ENCODE measurements around the gene RPH3AL. TPM values are rescaled to one million over a fixed set of nuclear protein-coding genes. Genes with fewer than 3 reads are reported as not detected.

The RPH3AL gene
- total and polyA plus RNA-seq, 9 donors = 5.8 to 43.8 (median 21.0) TPM

DNA sequence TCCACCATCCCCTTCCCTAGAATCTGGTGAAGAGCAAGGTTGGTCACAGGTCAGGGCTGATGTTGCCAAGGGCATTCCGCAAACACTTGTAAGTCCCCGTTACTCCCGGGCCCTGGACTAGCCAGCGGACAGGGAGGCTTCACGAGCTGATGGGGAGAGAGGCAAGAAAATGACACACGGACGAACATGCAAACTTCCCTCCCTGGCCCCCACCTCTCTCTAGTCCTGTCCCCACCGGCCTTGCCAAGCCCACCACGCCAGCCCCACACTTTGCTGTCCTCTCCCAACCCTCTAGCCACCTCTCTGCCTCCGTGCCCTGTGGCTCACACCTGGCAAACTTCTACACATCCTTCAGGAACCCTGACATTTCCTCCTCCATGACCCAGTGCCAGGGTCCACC is 54.8 kb downstream of the RPH3AL start:
- H3K36me3 ChIP-seq = no peaks in the 10 kb centered on the region
- no peaks in the 10 kb centered on the region for H3K9me3 ChIP-seq
- H3K4me1 ChIP-seq (ENCODE audit: insufficient read depth) = peaks cover 13% of the 10 kb centered on the region
- 88 to 98% (median 89%) methylated on average over 10 of the region's 10 CpGs for WGBS, 3 donors
- DNase-seq = peak in 2 of 5 donors; percentile 30 to 40
- no peaks in the 10 kb centered on the region for H3K27me3 ChIP-seq
- no peak overlapping the region for H3K4me3 ChIP-seq
- peak overlapping the region in 1 of 2 donors; percentile 73 for H3K27ac ChIP-seq
- TF ChIP-seq EP300 (IDR thresholded peaks at IDR 0.05) = no peak
- TF ChIP-seq POLR2A (IDR thresholded peaks at IDR 0.05) = no peak
- intact Hi-C loops (cut with DNase I) = loop anchor here in 1 of 4 donors (10.0 kb wide), 1 partner anchor 63 kb away; no protein-coding TSS in a partner anchor

- Histone ChIP-seq H3K36me3 (no peaks in the 10 kb centered on the region), H3K27me3 (no peaks in the 10 kb centered on the region), H3K27ac (no peak overlapping the region), H3K4me1 (ENCODE audit: insufficient read depth) (peaks cover 13% of the 10 kb centered on the region), H3K4me3 (no peak overlapping the region), H3K9me3 (no peaks in the 10 kb centered on the region)
- peak in 3 of 5 donors; percentile 13 to 41 (median 21) for DNase-seq
- 88 to 96% (median 94%) methylated on average over 23 of the region's 23 CpGs for WGBS, 3 donors
- intact Hi-C loops (cut with DNase I) = loop anchor here in 1 of 4 donors (10.0 kb wide), 1 partner anchor 62 kb away; no protein-coding TSS in a partner anchor
- TF ChIP-seq CTCF (IDR thresholded peaks at IDR 0.05) (no peak), EP300 (IDR thresholded peaks at IDR 0.05) (no peak), POLR2A (IDR thresholded peaks at IDR 0.05) (no peak)
These were observed 55.5 kb downstream of the RPH3AL start for GRCh38 chr17:296906-297690.

GRCh38 chr17:296379-296778 is 56.2 kb downstream of the RPH3AL start:
- Histone ChIP-seq H3K27me3 (no peaks in the 10 kb centered on the region), H3K36me3 (no peaks in the 10 kb centered on the region), H3K27ac (no peak overlapping the region), H3K4me3 (no peak overlapping the region), H3K4me1 (ENCODE audit: insufficient read depth) (peaks cover 13% of the 10 kb centered on the region), H3K9me3 (no peaks in the 10 kb centered on the region)
- no peak for TF ChIP-seq POLR2A (IDR thresholded peaks at IDR 0.05)
- no peak for TF ChIP-seq CTCF (IDR thresholded peaks at IDR 0.05)
- no peak for TF ChIP-seq EP300 (IDR thresholded peaks at IDR 0.05)
- 59 to 64% (median 62%) methylated on average over 15 of the region's 15 CpGs for WGBS, 3 donors
- DNase-seq = peak in 3 of 5 donors; percentile 9 to 36 (median 11)
- intact Hi-C loops (cut with DNase I) = loop anchor here in 1 of 4 donors (10.0 kb wide), 1 partner anchor 62 kb away; no protein-coding TSS in a partner anchor

DNA sequence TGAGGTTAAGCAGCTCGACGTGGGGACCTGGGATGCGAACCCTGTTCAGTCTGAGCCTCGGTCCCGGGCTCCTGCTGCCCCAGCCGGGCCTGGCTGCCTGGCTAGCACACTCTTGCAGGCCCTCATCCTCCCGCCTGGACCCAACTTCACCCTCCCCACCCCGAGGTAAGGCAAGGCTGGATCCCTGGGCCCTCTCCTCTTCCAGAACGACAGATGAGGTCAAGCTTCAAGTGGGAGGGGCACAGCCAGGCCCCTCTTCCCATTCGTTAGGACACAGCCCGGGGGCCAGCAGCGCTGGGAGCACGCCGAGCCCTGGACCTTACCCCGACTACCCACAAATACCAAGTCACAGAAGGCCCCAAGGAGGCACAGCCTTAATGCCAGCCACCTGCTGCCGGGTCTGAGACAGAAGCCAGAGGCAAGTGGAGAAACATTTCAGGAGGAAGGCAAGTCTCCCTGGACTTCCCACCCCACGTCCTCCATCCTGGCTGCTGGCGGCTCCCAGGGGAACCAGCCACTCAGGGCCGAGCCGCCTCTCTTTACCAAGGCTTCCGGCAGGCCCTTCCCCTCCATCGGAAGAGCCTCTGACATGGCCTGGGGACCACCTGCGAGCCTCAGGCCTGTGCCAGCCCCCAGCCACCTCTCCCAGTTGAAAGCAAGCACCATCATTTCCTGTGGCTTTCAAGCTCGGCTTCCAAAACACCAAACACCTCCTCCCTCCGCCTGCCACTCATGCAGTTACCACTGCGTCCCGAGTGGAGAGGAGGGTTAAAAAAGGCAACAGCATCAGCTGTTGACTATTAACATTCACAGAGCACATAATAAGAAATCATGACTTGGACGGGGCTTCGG is 59.9 kb downstream of the RPH3AL start:
- Histone ChIP-seq H3K4me3 (no peak overlapping the region), H3K27me3 (no peaks in the 10 kb centered on the region), H3K36me3 (no peaks in the 10 kb centered on the region), H3K4me1 (ENCODE audit: insufficient read depth) (peaks cover under 1% of the 10 kb centered on the region), H3K27ac (no peak overlapping the region), H3K9me3 (no peaks in the 10 kb centered on the region)
- intact Hi-C loops (cut with DNase I) = loop anchor here in 1 of 4 donors (10.0 kb wide), 1 partner anchor 58 kb away; no protein-coding TSS in a partner anchor
- peak in 3 of 5 donors; percentile 9 to 30 (median 13) for DNase-seq
- WGBS, 3 donors = 83 to 90% (median 86%) methylated on average over 29 of the region's 29 CpGs
- TF ChIP-seq EP300 (IDR thresholded peaks at IDR 0.05) = no peak
- TF ChIP-seq POLR2A (IDR thresholded peaks at IDR 0.05) = no peak
- no peak for TF ChIP-seq CTCF (IDR thresholded peaks at IDR 0.05)

Measured in ovary (tissue), 9 donors.